Stomach (tissue), 9 donors: ENCODE measurements around the gene USP54. TPM values are rescaled to one million over a fixed set of nuclear protein-coding genes. Genes with fewer than 3 reads are reported as not detected.

Source experiments
- DNase-seq, 2 donors: peaks; one replicate each; pipeline versions ENCODE4 v3.0.0 to v3.0.0-alpha.2; 2013 to 2019
- H3K27ac ChIP-seq, 5 donors: fragments of 200-600 bp in 4 of 5; sonication (generic) in 4 of 5; one replicate each; pipeline ENCODE4 v1.5.1; 2013 to 2019; ENCODE audit warnings: mild to moderate bottlenecking in 1 of 5, moderate library complexity in 1 of 5
- H3K27me3 ChIP-seq, 3 donors: fragments of 200-600 bp; sonication (generic); one replicate each; pipeline ENCODE4 v1.5.1; 2017 to 2019; ENCODE audit warnings: mixed run types in 1 of 3
- H3K36me3 ChIP-seq, 4 donors: fragments of 200-600 bp; sonication (generic); 1 replicate in 3 of 4; 2 replicates in 1 of 4; pipeline ENCODE4 v1.5.1; 2016 to 2019
- H3K4me1 ChIP-seq, 4 donors: fragments of 200-600 bp; sonication (generic); one replicate each; pipeline ENCODE4 v1.5.1; 2016 to 2019
- H3K4me3 ChIP-seq, 4 donors: fragments of 200-600 bp; sonication (generic) in 3 of 4; one replicate each; pipeline ENCODE4 v1.5.1; 2016 to 2019; ENCODE audit warnings: mild to moderate bottlenecking in 1 of 4
- H3K9me3 ChIP-seq, 4 donors: fragments of 200-600 bp; sonication (generic); one replicate each; pipeline ENCODE4 v1.5.1; 2016 to 2019
- EP300 ChIP-seq: sonication (generic); formaldehyde crosslinking; IDR thresholded peaks from one replicate; pipeline ENCODE4 v1.6.1; 2017; ENCODE audit warnings: antibody characterized with exemption
- POLR2A ChIP-seq, 4 donors: fragments of 450-650 bp; IDR thresholded peaks; one replicate each; pipeline ENCODE4 v1.6.1; 2016; ENCODE audit warnings: antibody characterized with exemption in 4 of 4, control low read depth in 2 of 4, mild to moderate bottlenecking in 1 of 4, moderate library complexity in 1 of 4
- POLR2AphosphoS5 ChIP-seq, 3 donors: sonication (generic); formaldehyde crosslinking; IDR thresholded peaks; one replicate each; pipeline ENCODE4 v1.6.1; 2016; ENCODE audit warnings: antibody characterized with exemption in 3 of 3
- WGBS, 5 donors: extraction: QIAGEN DNeasy Blood & Tissue Kit in 3 of 5; methylation state at CpG; one replicate each; pipeline versions ENCODE4 v1.1.5 to v1.1.7; 2013 to 2018; 5-methylcytosine and 5-hydroxymethylcytosine counted together
- intact Hi-C: fragments of 100-400 bp; cut with DNase I; formaldehyde crosslinking; loops from one replicate; pipeline ENCODE4 v1.15.1; 2023; ENCODE audit warnings: low total_unique reads
- polyA plus RNA-seq, 3 donors: library from polyadenylated mRNA; stranded (reverse); fragments of 200-250 nt; gene quantifications; one replicate each; pipeline ENCODE4 v1.2.3, GENCODE V29; 2013
- total RNA-seq, 5 donors: library from RNA; depleted of rRNA; stranded (reverse); fragments of >200 nt; gene quantifications; one replicate each; pipeline versions ENCODE4 v1.1.0 to v1.2.3, GENCODE V29; 2014 to 2016
- TF ChIP-seq, protein P1 (sequence below), 7 experiments: fragments of 450-650 bp in 4 of 7; fragments of 200-600 bp in 3 of 7; sonication (generic) in 3 of 7; IDR thresholded peaks; one replicate each; pipeline ENCODE4 v1.5.1; 2016 to 2019; ENCODE audit warnings: antibody characterized with exemption in 7 of 7, control low read depth in 2 of 7, mild to moderate bottlenecking in 1 of 7
- donor health status: healthy with polysubstance abuse.
- donor health status: Bipolar disorder and iron deficiency.
- donor health status: healthy.

USP54 gene
- total and polyA plus RNA-seq, 8 donors: 7.3 to 369 (median 69.4) TPM

DNA sequence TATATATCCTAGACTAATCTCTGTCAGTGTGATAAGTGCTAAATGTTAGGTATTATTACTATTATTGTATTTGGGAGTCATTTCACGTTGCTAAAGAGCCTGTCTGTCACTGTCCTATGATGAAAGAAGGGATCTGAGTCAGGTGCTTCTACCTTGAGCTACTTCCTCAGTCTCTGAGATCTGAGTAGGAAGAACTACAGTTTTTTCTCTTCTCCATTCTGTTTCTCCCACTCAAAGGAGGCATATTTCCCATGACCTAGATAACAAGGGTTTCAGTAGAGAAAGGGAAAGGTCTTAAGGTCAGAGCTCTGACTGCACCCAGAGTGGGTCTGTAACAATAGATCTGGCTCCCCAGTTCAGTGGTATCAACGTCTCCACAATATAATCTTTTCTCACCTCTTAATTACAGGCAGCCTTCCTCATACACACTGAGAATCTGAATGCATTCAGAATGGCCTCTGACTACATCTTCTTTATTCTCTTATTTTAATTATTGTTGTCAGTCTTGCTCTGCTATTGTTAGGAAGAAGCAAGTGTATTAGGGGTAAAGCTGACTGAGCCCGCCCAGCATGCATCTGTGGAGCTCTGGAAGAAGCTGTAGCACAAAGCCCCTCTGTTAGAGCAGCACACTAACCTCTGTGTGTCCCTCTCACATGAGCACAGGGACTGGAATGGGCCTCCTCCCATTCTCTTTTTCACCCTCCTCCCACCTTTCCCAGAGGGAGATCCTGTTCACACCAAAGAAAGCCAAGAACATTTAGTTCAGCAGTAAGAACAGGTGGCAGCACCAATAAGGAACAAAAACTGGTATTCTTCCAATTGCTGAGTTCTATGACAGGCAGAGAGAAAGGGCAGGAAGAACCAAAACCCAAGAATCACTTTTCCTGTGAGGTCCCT lies 38.1 kb downstream of the USP54 start:
- peak in 1 of 3 donors; percentile 20 for TF ChIP-seq POLR2AphosphoS5 (IDR thresholded peaks at IDR 0.05)
- TF ChIP-seq POLR2A (IDR thresholded peaks at IDR 0.05): no peak
- Histone ChIP-seq H3K27ac (peak overlapping the region; percentile 12 to 64 (median 37)), H3K27me3 (no peaks in the 10 kb centered on the region), H3K9me3 (no peaks in the 10 kb centered on the region), H3K4me1 (peaks cover 10 to 34% (median 20%) of the 10 kb centered on the region in 4 donors), H3K36me3 (peaks cover 0 to 8% (median 6%) of the 10 kb centered on the region in 4 donors), H3K4me3 (no peak overlapping the region)
- peak in 1 of 2 donors; percentile 63 for DNase-seq
- WGBS, 5 donors: 50 to 77% (median 69%) methylated on average over 3 of the region's 3 CpGs
- intact Hi-C loops: no loop called here

GRCh38 chr10:73551515-73551914 lies 39.6 kb downstream of the USP54 start:
- no peak for DNase-seq
- WGBS, 5 donors: 91 to 100% (median 97%) methylated on average over 1 of the region's 1 CpG
- H3K4me3 ChIP-seq: no peak overlapping the region
- H3K36me3 ChIP-seq: peaks cover 0 to 5% (median 2%) of the 10 kb centered on the region in 4 donors
- H3K9me3 ChIP-seq: no peaks in the 10 kb centered on the region
- peaks cover 10 to 34% (median 20%) of the 10 kb centered on the region in 4 donors for H3K4me1 ChIP-seq
- intact Hi-C loops: no loop called here
- TF ChIP-seq, protein P1, sequence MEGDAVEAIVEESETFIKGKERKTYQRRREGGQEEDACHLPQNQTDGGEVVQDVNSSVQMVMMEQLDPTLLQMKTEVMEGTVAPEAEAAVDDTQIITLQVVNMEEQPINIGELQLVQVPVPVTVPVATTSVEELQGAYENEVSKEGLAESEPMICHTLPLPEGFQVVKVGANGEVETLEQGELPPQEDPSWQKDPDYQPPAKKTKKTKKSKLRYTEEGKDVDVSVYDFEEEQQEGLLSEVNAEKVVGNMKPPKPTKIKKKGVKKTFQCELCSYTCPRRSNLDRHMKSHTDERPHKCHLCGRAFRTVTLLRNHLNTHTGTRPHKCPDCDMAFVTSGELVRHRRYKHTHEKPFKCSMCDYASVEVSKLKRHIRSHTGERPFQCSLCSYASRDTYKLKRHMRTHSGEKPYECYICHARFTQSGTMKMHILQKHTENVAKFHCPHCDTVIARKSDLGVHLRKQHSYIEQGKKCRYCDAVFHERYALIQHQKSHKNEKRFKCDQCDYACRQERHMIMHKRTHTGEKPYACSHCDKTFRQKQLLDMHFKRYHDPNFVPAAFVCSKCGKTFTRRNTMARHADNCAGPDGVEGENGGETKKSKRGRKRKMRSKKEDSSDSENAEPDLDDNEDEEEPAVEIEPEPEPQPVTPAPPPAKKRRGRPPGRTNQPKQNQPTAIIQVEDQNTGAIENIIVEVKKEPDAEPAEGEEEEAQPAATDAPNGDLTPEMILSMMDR (IDR thresholded peaks at IDR 0.05): no peak
- no peak for TF ChIP-seq POLR2A (IDR thresholded peaks at IDR 0.05)
- TF ChIP-seq POLR2AphosphoS5 (IDR thresholded peaks at IDR 0.05): no peak
- no peak for TF ChIP-seq EP300
- no peaks in the 10 kb centered on the region for H3K27me3 ChIP-seq
- H3K27ac ChIP-seq: no peak overlapping the region

GRCh38 chr10:73545357-73545756 lies 45.8 kb downstream of the USP54 start:
- H3K27me3 ChIP-seq: no peaks in the 10 kb centered on the region
- TF ChIP-seq, protein P1 (IDR thresholded peaks at IDR 0.05): no peak
- TF ChIP-seq POLR2A (IDR thresholded peaks at IDR 0.05) (no peak), EP300 (no peak), POLR2AphosphoS5 (IDR thresholded peaks at IDR 0.05) (no peak)
- no peaks in the 10 kb centered on the region for H3K9me3 ChIP-seq
- H3K4me3 ChIP-seq: no peak overlapping the region
- H3K4me1 ChIP-seq: no peaks in the 10 kb centered on the region
- H3K36me3 ChIP-seq: peaks cover 6 to 50% (median 48%) of the 10 kb centered on the region in 4 donors
- intact Hi-C loops: no loop called here
- no peak overlapping the region for H3K27ac ChIP-seq
- no peak for DNase-seq
- WGBS, 5 donors: 82 to 93% (median 85%) methylated on average over 2 of the region's 2 CpGs

DNA sequence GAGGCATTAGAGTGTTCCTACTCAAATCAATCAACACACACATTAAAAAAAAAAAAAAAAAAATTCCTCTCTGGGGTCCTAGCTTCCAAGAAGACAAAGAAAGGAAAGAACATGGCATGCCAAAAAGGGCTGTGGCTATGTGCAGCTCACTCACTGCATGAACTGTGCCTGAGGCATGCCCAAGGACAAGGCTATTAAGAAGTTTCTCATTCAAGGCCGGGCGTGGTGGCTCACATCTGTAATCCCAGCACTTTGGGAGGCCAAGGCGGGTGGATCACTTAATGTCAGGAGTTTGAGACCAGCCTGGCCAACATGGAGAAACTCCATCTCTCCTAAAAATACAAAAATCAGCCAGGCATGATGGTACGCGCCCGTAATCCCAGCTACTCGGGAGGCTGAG lies 53.4 kb downstream of the USP54 start:
- Histone ChIP-seq H3K36me3 (peaks cover 17 to 90% (median 84%) of the 10 kb centered on the region in 4 donors), H3K27me3 (no peaks in the 10 kb centered on the region), H3K27ac (no peak overlapping the region), H3K9me3 (no peaks in the 10 kb centered on the region), H3K4me1 (peaks cover 0 to 27% (median 1%) of the 10 kb centered on the region in 4 donors), H3K4me3 (no peak overlapping the region)
- no peak for DNase-seq
- intact Hi-C loops: no loop called here
- TF ChIP-seq POLR2A (IDR thresholded peaks at IDR 0.05): no peak
- TF ChIP-seq, protein P1 (IDR thresholded peaks at IDR 0.05): no peak
- no peak for TF ChIP-seq EP300
- TF ChIP-seq POLR2AphosphoS5 (IDR thresholded peaks at IDR 0.05): no peak
- WGBS, 5 donors: 92 to 99% (median 94%) methylated on average over 7 of the region's 7 CpGs

DNA sequence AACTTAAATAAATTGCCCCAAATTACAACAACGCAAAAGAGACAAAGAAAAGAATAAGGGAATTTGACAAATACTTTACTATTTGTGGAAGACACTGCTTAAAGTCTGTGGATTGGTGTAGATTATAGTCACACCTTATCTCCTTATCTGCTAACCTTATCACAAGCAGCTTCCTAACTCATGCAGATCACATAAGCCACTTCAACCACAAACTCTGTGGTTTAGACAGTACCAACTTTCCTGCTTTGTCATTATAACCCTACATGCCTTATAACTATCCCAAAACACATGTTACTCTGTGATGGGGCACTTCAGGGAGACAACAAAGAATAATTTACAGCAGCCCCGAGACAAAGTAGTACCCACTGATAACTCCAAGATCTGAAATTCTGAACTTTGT lies 53.9 kb downstream of the USP54 start:
- Histone ChIP-seq H3K36me3 (peaks cover 17 to 89% (median 82%) of the 10 kb centered on the region in 4 donors), H3K27ac (no peak overlapping the region), H3K4me3 (no peak overlapping the region), H3K4me1 (peaks cover 0 to 27% (median 1%) of the 10 kb centered on the region in 4 donors), H3K27me3 (no peaks in the 10 kb centered on the region), H3K9me3 (no peaks in the 10 kb centered on the region)
- no peak for TF ChIP-seq EP300
- no peak for TF ChIP-seq POLR2AphosphoS5 (IDR thresholded peaks at IDR 0.05)
- no peak for TF ChIP-seq POLR2A (IDR thresholded peaks at IDR 0.05)
- TF ChIP-seq, protein P1 (IDR thresholded peaks at IDR 0.05): no peak
- 73 to 87% (median 83%) methylated on average over 2 of the region's 2 CpGs for WGBS, 5 donors
- intact Hi-C loops: no loop called here
- DNase-seq: no peak
